ENCODE data around the gene DOCK10. TPM values are rescaled to one million over a fixed set of nuclear protein-coding genes. Genes with fewer than 3 reads are reported as not detected.

DOCK10 gene
- total RNA-seq, 1 experiment from 2014 or later: 28.9 TPM

- no peak overlapping the region for H3K4me3 ChIP-seq
- intact Hi-C loops (cut with micrococcal nuclease; ENCODE audit: unreplicated experiment): no loop called here
- no peak overlapping the region for H2AFZ ChIP-seq
- no peak overlapping the region for H3K4me2 ChIP-seq
- TF ChIP-seq EZH2 (IDR thresholded peaks at IDR 0.05; ENCODE audit: low read depth) (no peak), CTCF (conservative IDR thresholded peaks at IDR 0.05) (no peak)
- no TSS peak for BruUV-seq (replicated peaks)
- ChIA-PET CTCF (interaction anchor here (0.6 kb wide), 1 partner anchor 633 kb away, joined by 4 read pairs; no protein-coding TSS in a partner anchor), POLR2A (ENCODE audit: unreplicated experiment) (no interaction called here)
- H3K9me3 ChIP-seq (ENCODE audit: insufficient read depth, low read depth): no peaks in the 10 kb centered on the region
- no peaks in the 10 kb centered on the region for H3K79me2 ChIP-seq (ENCODE audit: low read depth)
- H4K20me1 ChIP-seq (ENCODE audit: insufficient read depth): no peaks in the 10 kb centered on the region
- H3K4me1 ChIP-seq (replicated peaks; ENCODE audit: insufficient read depth): peaks cover 11% of the 10 kb centered on the region
- no peaks in the 10 kb centered on the region for H3K36me3 ChIP-seq (ENCODE audit: low read depth)
- H3K9me2 ChIP-seq (ENCODE audit: insufficient read depth): no peaks in the 10 kb centered on the region; the same call in 1 of the 2 replicates
- no peaks in the 10 kb centered on the region for H3K27me3 ChIP-seq (ENCODE audit: insufficient read depth, low read depth)
- no peak for DNase-seq
- no peak overlapping the region for H3K27ac ChIP-seq
- H3F3A ChIP-seq (ENCODE audit: insufficient read depth, low read depth): no peaks in the 10 kb centered on the region
Measured at GRCh38 chr2:225027061-225027762, 15.1 kb downstream of the DOCK10 start.

GRCh38 chr2:225025917-225026571 lies 16.2 kb downstream of the DOCK10 start:
- POLR2A ChIA-PET (ENCODE audit: unreplicated experiment): interaction anchor here (0.5 to 0.7 kb wide), 2 partner anchors 83 to 116 kb away, joined by 3 read pairs; no protein-coding TSS in a partner anchor
- H3K27me3 ChIP-seq (ENCODE audit: insufficient read depth, low read depth): no peaks in the 10 kb centered on the region
- intact Hi-C loops (cut with micrococcal nuclease; ENCODE audit: unreplicated experiment): loop anchor here (1.0 kb wide), 1 partner anchor 15 kb away; no protein-coding TSS in a partner anchor
- peak in 1 of 2 experiments; percentile 38 for DNase-seq
- TF ChIP-seq EZH2 (IDR thresholded peaks at IDR 0.05; ENCODE audit: low read depth) (no peak), CTCF (conservative IDR thresholded peaks at IDR 0.05) (no peak)
- no peak overlapping the region; the same call in 1 of the 2 replicates for H2AFZ ChIP-seq
- no peaks in the 10 kb centered on the region for H4K20me1 ChIP-seq (ENCODE audit: insufficient read depth)
- H3K9me3 ChIP-seq (ENCODE audit: insufficient read depth, low read depth): no peaks in the 10 kb centered on the region
- CTCF ChIA-PET: no interaction called here
- no peak overlapping the region for H3K27ac ChIP-seq
- no TSS peak for BruUV-seq (replicated peaks)
- no peak overlapping the region for H3K4me3 ChIP-seq
- 0 out of 2 replicates have a peak overlapping the region, but pooled peaks have one; percentile 1 for H3K4me2 ChIP-seq
- H3K79me2 ChIP-seq (ENCODE audit: low read depth): no peaks in the 10 kb centered on the region
- no peaks in the 10 kb centered on the region for H3K36me3 ChIP-seq (ENCODE audit: low read depth)
- H3F3A ChIP-seq (ENCODE audit: insufficient read depth, low read depth): no peaks in the 10 kb centered on the region
- H3K9me2 ChIP-seq (ENCODE audit: insufficient read depth): no peaks in the 10 kb centered on the region; the same call in 1 of the 2 replicates
- peaks cover 11% of the 10 kb centered on the region for H3K4me1 ChIP-seq (replicated peaks; ENCODE audit: insufficient read depth)

GRCh38 chr2:225022188-225022587 lies 20.1 kb downstream of the DOCK10 start:
- Histone ChIP-seq H2AFZ (no peak overlapping the region), H3F3A (ENCODE audit: insufficient read depth, low read depth) (no peaks in the 10 kb centered on the region), H3K4me1 (replicated peaks; ENCODE audit: insufficient read depth) (peaks cover 11% of the 10 kb centered on the region), H3K36me3 (ENCODE audit: low read depth) (no peaks in the 10 kb centered on the region), H3K9me2 (ENCODE audit: insufficient read depth) (no peaks in the 10 kb centered on the region), H3K4me2 (no peak overlapping the region), H3K4me3 (no peak overlapping the region), H4K20me1 (ENCODE audit: insufficient read depth) (no peaks in the 10 kb centered on the region), H3K9me3 (ENCODE audit: insufficient read depth, low read depth) (0 out of 2 replicates have a peak, but pooled peaks cover 6% of the 10 kb centered on the region), H3K27me3 (ENCODE audit: insufficient read depth, low read depth) (no peaks in the 10 kb centered on the region), H3K79me2 (ENCODE audit: low read depth) (no peaks in the 10 kb centered on the region), H3K27ac (no peak overlapping the region)
- DNase-seq: no peak
- POLR2A ChIA-PET (ENCODE audit: unreplicated experiment): interaction anchor here (0.6 to 0.7 kb wide), 2 partner anchors 130 to 412 kb away, joined by 3 to 25 read pairs; no protein-coding TSS in a partner anchor
- intact Hi-C loops (cut with micrococcal nuclease; ENCODE audit: unreplicated experiment): no loop called here
- CTCF ChIA-PET: no interaction called here
- no TSS peak for BruUV-seq (replicated peaks)
- no peak for TF ChIP-seq CTCF (conservative IDR thresholded peaks at IDR 0.05)
- TF ChIP-seq EZH2 (IDR thresholded peaks at IDR 0.05; ENCODE audit: low read depth): no peak

Measured in PC-9 (cell line).